GM18909 (cell line): ENCODE results near the gene B3GNT4.
"Not testable (repeated sequence)": the region's sequence is repeated elsewhere in the genome, so short reads cannot be mapped to it uniquely, and the experiment has no call there.

Experiments used
- ATAC-seq: cut with Tn5 transposase; IDR thresholded peaks from one replicate; pipeline ENCODE4 v1.9.1; 2021; ENCODE audit warnings: mild to moderate bottlenecking; ENCODE audit not compliant: unreplicated experiment, poor library complexity

Gene B3GNT4

DNA sequence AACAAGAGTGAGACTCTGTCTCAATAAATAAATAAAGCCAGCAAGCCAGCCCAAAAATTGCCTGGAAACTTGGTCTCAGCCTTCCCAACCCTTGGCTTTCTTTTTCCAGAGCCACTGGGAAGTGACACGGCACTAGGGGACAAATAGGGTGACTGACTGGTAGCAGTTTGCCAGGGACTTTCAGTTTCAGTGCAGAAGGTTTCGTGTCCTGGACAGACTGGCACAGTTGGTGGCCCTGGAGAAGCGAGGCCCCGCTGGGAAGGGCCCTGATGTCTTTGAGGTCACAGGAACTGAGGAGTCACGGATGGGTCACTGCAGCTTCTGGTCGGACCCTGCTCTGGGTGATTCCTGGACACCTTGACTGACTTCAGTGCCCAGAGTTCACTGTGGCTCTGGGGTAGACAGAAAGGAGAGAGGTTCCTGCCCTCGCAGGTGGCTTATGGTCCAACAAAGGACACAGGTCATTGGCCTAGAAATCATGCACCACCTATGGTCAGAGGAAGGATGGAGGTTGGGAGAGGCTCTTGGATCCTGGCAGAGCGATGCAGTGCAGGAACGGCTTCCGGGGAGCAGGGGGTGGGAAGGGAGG, 17.9 kb upstream of the B3GNT4 start:
- ATAC-seq: no peak

DNA sequence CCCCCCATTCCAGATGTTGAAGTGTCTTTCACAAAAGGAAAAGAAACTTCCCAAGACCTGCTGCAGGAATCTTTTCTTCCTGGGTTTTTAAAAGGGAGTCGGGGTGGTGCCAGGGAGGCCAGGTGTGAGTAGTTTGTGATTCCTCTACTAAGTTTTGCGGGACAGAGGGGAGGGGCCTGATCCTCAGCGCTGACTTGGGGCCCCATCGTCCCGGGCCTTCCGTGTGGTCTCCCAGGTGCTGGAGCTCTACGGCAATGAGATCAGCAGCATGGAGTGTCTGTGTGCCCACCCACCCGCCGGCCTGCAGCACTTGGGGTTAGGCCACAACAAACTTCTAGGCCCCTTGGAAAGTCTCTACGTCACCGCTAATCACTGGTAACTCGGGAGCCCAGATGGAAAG, 16.0 kb upstream of the B3GNT4 start:
- ATAC-seq: no peak

DNA sequence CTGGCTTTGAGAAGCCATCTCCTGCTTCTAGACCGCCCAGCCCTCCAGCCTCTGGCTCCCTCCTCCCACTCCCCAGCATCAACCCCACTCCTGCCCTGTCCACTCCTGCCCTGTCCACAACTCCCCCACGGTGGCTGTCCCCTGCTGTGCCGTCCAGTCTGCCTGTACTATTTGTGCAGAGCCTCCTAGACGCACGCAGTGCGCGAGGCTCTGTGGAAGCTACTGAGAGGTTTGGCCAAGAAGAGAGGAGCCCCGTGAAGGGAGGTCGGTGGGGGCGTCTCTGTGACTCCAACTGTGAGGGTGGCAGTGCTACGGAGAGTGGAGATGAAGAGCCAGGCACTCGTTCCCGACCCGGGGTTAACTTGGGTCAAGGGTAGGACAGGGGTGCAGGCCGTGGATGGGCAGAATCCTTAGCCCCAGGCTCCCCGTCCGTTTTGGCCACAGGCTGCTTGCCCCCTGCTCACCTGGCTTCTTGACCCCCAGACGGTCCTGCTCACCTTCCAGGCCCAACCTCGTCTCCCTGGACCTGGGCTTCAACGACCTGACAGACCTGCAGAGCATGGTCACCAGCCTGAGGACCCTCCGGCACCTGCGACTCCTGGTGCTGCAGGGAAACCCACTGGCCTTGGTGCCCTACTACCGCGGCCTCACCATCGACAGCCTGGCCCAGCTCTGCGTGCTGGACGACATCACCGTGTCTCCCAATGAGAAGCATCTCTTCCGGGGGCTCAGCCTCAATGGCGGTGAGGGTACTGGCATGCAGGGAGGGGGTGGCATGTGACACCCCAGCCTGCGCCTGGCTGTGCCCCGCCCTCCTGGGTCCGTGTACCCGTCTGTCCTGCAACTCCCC, 13.7 kb upstream of the B3GNT4 start:
- ATAC-seq: no peak

DNA sequence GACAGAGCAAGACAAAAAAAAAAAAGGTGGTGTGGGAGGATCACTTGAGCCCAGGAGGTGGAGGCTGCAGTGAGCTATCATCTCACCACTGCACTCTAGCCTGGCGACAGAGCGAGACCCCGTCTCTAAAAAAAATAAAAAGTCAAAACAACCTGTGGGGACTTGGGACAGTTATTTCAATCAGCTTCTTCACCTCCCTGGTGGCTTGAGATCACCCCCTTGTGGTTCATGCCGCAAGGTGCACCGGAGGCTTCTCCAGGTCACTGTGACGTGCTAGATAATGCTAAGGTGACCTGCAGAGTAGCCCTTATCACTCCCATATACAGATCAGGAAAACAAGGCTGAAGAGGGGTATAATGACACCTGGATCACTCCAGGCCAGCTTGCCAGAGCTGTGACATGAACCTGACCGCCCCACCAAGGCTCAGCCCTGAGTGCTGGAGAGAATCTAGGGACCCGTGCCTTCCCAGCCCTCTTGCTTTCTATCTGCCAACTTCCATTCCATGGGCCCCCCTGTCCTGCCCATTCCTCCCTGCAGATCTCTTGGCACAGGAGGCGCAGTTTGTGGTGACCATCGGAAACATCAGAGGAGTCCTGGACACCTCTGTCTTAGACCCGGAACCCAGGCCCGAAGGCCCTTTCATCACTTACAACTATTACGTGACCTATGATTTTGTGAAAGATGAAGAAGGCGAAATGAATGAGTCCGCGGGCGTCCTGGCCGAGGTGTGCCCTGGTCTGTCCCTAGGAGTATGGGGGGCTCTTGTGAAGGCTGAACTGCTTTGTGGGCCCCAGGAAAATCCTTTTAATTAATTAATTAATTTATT, 12.5 kb upstream of the B3GNT4 start:
- no peak for ATAC-seq

DNA sequence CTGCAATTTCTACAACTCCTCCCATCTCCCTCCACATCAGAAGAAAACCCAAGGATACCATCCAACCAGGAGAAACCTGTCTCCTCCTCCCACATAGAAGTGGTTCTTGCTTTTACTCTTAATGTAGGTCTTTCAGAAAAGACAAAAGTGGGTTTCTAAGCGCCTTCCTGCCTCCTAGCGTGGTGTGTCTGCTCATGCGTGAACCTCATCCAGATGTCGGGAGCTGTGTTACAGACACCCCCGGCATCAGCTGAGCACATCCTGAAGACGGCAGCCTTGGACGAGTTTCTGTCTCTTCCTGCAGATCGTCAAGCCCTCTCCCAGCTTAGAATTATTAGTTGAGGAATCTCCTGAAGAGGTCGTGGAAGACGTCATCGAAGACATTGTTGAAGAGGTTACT, 11.1 kb upstream of the B3GNT4 start:
- no peak for ATAC-seq

DNA sequence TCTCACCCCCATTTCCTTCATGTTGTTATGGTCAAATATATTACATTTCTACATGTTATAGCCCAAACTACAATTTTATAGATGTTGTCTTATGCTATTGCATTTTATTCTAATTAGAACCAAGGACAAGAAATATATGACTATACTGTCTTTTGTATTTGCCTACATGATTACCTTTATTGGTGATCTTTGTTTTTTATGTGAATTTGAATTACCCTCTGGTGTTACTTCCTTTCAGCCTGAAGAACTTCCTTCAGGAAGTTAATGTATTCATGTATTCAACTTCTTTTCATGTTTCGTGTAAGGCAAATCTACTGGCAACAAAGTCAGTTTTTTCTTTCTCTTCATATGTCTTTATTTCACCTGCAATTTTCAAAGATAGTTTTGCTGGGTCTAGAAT, 8.7 kb upstream of the B3GNT4 start:
- ATAC-seq: no peak

DNA sequence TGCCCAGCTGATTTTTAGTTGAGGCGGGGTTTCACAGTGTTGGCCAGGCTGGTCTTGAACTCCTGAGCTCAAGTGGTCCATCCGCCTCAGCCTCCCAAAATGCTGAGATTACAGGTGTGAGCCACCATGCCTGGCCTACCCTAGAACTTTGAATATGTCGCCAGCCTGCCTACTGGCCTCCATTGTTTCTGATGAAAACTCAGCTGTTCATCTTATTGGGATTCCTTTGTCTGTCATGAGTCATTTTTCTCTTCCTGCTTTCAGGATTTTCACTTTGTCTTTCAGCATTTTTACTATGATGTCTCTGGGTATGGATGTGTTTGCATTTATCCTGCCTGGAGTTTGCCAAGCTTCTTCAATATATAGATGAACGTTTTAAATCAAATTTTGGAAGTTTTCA, 8.1 kb upstream of the B3GNT4 start:
- no peak for ATAC-seq

DNA sequence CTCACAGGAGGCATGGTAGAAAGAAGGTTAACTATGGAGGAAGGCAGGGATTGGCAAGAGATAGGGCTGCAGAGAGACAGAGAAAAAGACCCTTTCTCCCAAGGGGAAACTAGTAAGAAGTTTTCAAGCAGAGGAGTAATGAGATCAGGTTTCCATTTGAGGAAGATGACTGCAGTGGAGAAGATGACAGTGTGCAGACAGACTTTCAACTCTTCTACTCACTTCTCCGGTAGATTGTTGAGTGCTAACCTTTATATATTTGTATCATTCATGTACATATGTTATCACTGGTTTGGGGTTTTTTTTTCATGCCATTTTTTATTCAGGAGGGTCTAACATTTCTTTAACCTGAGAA, 5.9 kb upstream of the B3GNT4 start:
- no peak for ATAC-seq

DNA sequence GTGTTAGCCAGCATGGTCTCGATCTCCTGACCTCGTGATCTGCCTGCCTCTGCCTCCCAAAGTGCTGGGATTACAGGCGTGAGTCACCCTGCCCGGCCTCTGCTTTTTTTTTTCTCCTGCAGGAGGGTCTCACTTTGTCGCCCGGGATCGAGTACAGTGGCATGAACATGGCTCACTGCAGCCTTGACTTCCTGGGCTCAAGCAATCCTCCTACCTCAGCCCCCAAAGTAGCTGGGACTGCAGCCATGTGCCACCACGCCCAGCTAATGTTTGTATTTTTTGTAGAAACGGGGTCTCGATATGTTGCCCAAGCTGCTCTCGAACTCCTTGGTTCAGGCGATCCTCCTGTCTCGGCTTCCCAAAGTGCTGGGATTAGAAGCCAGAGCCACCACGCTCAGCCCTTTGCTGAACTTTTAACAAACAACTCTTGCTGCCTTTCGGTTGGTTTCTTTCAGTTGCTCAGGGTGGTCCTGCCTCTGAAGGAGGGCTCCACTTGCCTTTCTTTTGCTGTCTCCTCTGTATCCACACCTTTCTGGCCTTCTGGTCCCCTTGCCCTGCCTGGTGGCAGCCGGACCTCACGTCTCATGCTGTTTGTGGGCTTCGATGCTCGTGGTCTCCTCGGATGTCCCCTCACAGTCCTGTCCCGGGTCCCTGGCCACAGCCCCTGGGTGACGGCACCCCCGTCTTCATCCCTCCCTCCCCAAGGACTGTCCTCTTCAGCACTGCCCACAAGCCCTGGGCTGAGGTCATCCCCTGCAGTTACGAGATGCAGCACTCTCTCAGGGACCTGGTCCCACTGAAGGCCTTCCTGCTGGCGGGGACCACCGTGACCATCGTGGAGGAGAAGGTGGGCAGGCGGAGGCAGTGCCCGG, 3.8 kb upstream of the B3GNT4 start:
- no peak for ATAC-seq

DNA sequence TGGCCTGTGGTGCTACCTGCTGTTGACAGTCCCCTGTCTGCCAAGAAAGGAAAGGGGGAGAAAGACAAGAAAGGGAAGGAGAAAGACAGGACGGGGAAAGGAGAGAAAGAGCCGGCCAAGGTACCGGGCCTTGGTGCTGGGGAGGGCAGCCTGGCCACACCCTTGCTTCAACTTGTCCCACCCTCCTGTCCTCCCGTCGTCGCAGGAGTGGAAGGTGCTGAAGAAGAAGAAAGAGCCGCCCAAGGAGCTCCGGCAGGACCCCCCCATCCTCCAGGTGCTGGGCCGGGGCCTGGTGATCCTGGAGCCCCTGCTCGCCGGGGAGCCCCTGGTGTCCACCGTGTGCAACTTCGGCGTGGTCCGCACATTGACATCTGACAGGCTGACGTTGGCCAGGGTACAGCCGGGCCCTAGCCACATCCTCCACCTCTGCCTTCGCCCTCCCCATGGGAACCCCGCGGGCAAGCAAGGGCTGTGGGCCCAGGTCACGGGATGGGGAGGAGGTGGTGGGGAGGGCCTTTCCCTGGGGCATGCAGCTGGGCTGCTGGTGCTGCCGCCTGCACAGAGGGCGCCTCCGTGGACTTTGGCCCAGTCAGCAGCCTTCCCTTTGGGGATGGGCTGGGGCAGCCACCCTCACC, 2.9 kb upstream of the B3GNT4 start:
- ATAC-seq: no peak

DNA sequence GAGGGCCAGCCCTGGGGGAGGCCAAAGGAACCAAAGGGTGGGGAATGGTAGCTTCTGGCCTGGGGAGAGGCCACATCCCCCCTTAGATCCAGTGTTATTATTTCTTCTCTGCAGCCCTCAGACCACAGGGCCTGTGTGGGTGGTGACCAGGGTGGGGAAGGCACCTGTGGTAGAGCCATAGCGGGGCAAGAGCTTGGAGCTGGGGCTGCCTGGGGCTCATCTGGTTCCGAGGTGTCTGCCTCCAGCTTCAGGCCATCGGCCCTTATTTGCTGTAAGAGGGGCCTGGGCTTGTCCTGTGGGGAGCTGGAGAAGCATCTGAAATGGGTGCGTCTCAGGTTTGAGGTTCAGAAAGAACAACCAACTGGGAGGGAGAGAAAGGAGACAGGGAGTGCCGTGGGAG, 2.1 kb upstream of the B3GNT4 start:
- ATAC-seq: no peak

DNA sequence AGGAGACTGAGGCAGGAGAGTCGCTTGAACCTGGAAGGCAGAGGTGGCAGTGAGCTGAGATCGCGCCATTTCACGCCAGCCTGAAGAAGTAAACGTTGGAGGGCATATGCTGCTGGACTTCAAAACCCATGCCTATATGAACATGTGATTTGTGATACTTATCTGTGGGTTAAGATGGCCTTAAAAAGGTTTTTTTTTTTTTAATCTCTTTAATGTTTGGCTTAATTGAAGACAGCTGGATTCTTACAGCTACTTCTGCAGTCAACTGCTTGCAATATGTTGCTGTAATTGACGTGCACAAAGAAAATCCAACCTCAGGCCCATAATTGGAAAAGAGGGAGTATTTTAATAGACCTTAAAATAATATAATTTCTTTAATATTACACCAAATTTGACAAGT, 1.5 kb upstream of the B3GNT4 start:
- no peak for ATAC-seq

DNA sequence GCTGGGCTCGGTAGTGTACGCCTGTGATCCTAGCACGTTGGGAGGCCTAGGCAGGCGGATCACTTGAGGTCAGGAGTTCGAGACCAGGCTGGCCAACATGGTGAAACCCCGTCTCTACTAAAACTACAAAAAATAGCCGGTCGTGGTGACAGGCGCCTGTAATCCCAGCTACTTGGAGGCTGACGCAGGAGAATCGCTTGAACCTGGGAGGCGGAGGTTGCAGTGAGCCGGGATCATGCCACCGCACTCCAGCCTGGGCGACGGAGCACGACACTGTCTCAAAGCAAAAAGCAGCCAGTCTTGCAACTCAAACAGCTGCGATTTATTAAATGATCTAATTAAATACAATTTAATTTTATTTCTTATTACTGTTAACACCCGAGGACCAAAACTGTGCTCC, 698 bp upstream of the B3GNT4 start:
- not testable (repeated sequence) for ATAC-seq

DNA sequence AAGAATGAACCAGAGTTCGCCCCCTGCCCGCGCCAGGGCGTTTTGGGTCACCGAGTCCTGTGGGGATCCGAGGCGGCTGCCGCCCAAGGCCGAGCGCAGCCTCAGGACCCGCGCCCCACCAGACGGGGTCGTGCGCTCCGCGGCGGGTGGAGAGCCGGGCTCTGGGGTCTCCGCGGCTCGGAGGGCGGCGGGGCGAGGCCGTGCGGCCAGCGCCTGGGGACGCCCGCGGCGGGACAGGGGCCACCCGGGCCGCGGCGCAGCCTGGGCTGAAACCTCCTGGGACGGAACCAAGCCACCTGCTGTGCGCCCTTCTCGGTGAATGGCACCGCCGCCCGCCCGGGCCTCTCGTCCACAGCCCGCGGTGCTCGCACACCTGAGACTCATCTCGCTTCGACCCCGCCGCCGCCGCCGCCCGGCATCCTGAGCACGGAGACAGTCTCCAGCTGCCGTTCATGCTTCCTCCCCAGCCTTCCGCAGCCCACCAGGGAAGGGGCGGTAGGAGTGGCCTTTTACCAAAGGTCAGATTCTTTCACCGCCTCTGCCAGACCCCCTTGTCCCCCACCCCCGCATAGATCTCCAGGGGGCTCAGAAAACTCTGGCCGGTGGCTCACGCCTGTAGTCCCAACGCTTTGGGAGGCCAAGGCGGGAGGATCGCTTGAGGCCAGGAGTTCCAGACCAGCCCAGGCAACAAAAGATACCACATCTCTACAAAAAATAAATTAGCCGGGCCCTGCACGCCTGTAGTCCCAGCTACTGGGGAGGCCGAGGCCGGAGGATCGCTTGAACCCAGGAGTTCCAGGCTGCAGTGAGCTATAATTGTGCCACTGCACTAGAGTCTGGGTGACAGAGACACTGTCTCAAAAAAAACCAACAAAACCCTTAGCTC, 901 bp downstream of the B3GNT4 start:
- ATAC-seq: no peak

DNA sequence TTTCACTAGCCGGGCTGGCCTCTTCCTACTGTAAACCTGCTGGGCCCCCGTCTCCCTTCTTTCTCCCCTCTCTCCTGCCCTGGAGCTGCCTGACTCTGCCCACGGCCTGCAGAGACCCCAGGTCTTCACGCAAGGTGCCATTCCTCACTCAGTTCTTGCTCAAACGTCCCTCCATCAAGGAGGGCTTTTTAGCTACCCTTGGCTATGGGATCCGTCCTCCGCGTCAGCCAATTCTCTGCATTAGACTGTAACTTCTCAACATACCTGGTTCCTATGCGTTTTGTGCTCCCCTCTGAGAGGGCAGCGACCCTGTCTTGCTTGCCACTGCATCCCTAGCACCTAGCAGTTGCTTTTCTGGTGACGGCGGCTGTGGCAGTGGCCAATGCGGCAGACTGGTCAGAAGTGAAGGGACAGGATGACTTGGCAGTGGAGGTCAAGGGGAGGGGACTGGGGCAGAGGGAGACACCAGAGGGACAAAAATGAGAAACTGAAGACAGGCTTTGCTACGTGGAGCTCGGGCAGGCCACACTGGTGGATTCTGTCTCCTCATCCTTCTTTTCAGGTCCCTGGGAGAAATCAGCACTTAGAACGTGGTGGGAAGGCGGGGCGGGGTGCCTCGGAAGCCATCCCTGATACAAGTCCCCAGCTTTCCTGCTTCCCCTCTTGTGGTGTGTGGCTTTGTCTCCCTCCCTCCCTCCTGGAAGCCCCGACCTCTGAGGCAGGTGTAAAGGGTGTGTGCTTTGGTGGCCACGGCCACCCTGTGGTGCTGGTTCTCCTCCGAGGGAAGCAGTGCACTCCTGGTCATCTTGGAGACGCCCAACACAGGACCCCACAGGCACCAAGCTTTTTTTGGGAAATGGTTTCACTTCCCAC, 1.8 kb downstream of the B3GNT4 start:
- no peak for ATAC-seq

DNA sequence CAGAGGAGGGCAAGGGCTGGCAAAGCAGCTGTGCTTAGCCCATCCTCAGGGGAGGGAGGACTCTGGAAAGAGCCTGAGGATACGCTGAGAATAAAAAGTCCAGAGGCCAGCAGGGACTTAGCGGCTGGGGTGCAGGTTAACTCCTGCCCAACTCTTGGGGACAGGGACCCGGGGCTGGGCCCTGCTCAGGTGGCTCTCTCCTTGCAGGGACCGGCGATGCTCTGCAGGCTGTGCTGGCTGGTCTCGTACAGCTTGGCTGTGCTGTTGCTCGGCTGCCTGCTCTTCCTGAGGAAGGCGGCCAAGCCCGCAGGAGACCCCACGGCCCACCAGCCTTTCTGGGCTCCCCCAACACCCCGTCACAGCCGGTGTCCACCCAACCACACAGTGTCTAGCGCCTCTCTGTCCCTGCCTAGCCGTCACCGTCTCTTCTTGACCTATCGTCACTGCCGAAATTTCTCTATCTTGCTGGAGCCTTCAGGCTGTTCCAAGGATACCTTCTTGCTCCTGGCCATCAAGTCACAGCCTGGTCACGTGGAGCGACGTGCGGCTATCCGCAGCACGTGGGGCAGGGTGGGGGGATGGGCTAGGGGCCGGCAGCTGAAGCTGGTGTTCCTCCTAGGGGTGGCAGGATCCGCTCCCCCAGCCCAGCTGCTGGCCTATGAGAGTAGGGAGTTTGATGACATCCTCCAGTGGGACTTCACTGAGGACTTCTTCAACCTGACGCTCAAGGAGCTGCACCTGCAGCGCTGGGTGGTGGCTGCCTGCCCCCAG, 2.8 kb downstream of the B3GNT4 start:
- ATAC-seq: no peak

DNA sequence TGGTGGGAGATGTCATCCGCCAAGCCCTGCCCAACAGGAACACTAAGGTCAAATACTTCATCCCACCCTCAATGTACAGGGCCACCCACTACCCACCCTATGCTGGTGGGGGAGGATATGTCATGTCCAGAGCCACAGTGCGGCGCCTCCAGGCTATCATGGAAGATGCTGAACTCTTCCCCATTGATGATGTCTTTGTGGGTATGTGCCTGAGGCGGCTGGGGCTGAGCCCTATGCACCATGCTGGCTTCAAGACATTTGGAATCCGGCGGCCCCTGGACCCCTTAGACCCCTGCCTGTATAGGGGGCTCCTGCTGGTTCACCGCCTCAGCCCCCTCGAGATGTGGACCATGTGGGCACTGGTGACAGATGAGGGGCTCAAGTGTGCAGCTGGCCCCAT, 3.5 kb downstream of the B3GNT4 start:
- ATAC-seq: no peak
